Thoracic aorta (tissue), 2 donors: ENCODE measurements around the gene TAS2R60. TPM values are rescaled to one million over a fixed set of nuclear protein-coding genes. Genes with fewer than 3 reads are reported as not detected.
"Not testable (repeated sequence)": the region's sequence is repeated elsewhere in the genome, so short reads cannot be mapped to it uniquely, and the experiment has no call there.

Experiments
- ATAC-seq: fragments of 150-250 bp; one replicate; pipeline ENCODE4 v1.8.0; 2017; ENCODE audit warnings: low read depth; ENCODE audit not compliant: insufficient number of reproducible peaks, low FRiP score
- DNase-seq: peaks from one replicate; pipeline ENCODE4 v3.0.0-alpha.2; 2020; ENCODE audit warnings: low spot score
- H3K27ac ChIP-seq, 2 donors: fragments of 200-600 bp; sonication (generic); 1 replicate in 1 of 2; 2 replicates in 1 of 2; pipeline ENCODE4 v1.5.1; 2016; ENCODE audit warnings: mild to moderate bottlenecking in 2 of 2, moderate library complexity in 2 of 2
- H3K27me3 ChIP-seq: fragments of 200-600 bp; sonication (generic); replicated peaks from 2 replicates; pipeline ENCODE4 v1.6.0; 2016; ENCODE audit warnings: mild to moderate bottlenecking; ENCODE audit not compliant: insufficient read depth
- H3K36me3 ChIP-seq: fragments of 200-600 bp; sonication (generic); one replicate; pipeline ENCODE4 v1.5.1; 2016
- H3K4me1 ChIP-seq, 2 donors: fragments of 200-600 bp; sonication (generic); 1 replicate in 1 of 2; 2 replicates in 1 of 2; pipeline versions ENCODE4 v1.5.1 to v1.6.0; 2016; ENCODE audit warnings: low read depth in 2 of 2, mild to moderate bottlenecking in 1 of 2; ENCODE audit not compliant: control insufficient read depth in 1 of 2
- H3K4me3 ChIP-seq: fragments of 200-600 bp; sonication (generic); 2 replicates; pipeline ENCODE4 v1.5.1; 2016; ENCODE audit warnings: mild to moderate bottlenecking
- H3K9me3 ChIP-seq: fragments of 200-600 bp; sonication (generic); 2 replicates; pipeline ENCODE4 v1.5.1; 2016
- total RNA-seq, 2 donors: library from RNA; depleted of rRNA; stranded (reverse); fragments of >200 nt; gene quantifications; one replicate each; pipeline versions ENCODE4 v1.1.0 to v1.2.3, GENCODE V29; 2016
- TF ChIP-seq, protein P1 (sequence below): fragments of 200-600 bp; sonication (generic); IDR thresholded peaks from one replicate; pipeline ENCODE4 v1.5.1; 2019; ENCODE audit warnings: antibody characterized with exemption

TAS2R60 gene
- total RNA-seq, 2 donors from 2014 or later: 8.5 TPM; not detected in 1

DNA sequence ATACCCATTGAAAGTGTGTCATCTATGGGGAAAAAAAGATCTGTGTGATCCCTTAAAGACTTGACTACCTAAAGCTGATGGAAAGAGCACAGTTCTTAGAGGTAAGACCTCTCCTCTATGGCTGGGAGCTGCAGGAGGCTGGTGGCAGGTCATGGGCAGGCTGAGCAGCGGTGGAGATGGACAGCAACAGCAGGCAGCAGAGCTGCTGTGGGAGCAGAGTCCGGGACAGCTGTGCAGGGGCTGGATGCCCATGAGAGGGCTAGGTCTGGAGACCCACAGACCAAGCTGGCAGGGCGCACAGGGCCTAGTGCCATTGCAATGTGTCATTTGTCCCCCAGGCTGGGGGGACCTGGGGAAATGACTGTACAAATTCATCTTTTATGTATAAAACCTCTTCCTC is 21.2 kb upstream of the TAS2R60 start:
- DNase-seq (no peak), ATAC-seq (no peak)
- no peak overlapping the region for H3K27ac ChIP-seq
- H3K27me3 ChIP-seq: no peaks in the 10 kb centered on the region
- TF ChIP-seq, protein P1, sequence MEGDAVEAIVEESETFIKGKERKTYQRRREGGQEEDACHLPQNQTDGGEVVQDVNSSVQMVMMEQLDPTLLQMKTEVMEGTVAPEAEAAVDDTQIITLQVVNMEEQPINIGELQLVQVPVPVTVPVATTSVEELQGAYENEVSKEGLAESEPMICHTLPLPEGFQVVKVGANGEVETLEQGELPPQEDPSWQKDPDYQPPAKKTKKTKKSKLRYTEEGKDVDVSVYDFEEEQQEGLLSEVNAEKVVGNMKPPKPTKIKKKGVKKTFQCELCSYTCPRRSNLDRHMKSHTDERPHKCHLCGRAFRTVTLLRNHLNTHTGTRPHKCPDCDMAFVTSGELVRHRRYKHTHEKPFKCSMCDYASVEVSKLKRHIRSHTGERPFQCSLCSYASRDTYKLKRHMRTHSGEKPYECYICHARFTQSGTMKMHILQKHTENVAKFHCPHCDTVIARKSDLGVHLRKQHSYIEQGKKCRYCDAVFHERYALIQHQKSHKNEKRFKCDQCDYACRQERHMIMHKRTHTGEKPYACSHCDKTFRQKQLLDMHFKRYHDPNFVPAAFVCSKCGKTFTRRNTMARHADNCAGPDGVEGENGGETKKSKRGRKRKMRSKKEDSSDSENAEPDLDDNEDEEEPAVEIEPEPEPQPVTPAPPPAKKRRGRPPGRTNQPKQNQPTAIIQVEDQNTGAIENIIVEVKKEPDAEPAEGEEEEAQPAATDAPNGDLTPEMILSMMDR: no peak
- no peaks in the 10 kb centered on the region for H3K4me1 ChIP-seq
- H3K36me3 ChIP-seq: no peaks in the 10 kb centered on the region
- H3K9me3 ChIP-seq: no peaks in the 10 kb centered on the region
- H3K4me3 ChIP-seq: no peak overlapping the region

- ATAC-seq, H3K27me3 ChIP-seq, DNase-seq, H3K4me1 ChIP-seq, H3K27ac ChIP-seq, H3K4me3 ChIP-seq, H3K36me3 ChIP-seq, H3K9me3 ChIP-seq: not testable (repeated sequence)
These were observed 18.8 kb upstream of the TAS2R60 start for GRCh38 chr7:143424476-143424875.

DNA sequence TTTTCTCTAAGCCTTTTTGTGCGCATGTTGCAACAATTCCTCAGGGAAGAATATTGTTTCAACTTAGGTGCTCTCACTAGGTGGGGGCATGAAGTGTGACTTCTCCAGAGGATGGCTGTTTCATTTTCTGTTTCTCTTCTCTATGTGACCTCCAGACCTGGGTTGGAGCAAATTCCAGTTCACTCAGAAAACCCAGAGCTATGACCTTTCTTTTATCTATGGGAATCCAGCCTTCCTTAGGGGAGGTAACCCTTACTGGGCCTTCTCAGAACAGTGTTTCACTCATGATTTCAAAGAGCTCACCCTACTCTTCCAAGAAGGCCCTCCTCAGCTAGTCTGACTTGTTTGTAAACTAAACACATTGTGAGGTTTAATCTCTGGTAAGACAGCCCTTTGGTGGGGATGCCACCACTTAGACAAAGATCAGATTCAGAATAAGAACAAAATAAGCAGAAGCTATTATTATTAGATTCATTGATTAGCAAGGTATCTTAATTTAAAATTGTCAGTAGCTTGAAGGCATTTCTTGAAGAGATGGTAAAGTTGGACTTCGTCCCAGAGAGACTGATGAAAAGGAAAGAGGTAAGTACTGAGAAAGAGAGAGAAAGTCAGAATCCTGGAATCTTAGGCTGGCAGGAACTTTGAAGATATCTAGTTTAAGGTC is 16.6 kb upstream of the TAS2R60 start:
- Histone ChIP-seq H3K36me3 (no peaks in the 10 kb centered on the region), H3K9me3 (no peaks in the 10 kb centered on the region), H3K27me3 (no peaks in the 10 kb centered on the region), H3K4me1 (no peaks in the 10 kb centered on the region), H3K27ac (no peak overlapping the region), H3K4me3 (no peak overlapping the region)
- TF ChIP-seq, protein P1: no peak
- ATAC-seq (no peak), DNase-seq (no peak)

DNA sequence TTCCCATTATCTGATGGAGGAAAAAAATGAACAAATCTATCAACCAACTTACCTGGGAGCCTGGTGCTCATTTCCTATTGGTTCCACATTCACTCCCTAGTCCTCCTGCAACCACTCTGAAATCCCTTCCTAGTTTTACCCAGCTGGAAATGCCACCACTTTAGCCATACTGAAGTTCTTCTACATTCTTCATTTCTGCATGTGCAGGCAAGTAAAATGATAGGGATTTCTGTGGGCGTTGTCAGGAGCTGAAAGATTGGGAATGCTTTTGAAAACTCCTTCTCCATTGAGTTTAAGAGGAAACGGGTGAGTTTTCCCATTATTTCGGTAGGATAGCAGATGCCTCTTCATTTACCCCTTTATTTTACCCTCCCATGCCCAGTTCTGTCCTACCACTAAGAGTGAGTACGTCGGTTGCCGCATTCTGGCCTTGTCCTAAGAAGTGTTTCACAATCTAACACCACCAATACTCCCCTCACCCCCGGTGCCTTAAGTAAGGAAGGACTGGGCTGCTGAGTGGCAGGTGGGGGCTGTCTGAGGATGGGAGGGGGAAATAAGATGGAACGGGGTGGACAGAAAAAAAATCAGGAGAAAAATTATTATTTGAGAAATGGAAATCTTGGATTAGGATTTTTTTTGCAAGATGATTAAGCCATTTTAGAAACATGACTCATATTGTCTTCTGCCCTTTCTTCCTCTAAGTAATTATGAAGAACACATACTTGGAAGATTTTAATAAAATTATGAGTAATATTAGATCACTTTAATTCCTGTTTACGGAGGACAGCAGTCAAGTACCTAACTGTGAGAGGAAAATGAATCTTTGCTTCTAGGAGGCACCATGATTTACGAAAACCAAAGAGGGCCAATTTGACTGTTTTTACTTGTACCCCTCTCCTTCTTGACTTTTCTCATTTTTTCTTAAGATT is 13.2 kb upstream of the TAS2R60 start:
- no peak overlapping the region for H3K4me3 ChIP-seq
- H3K36me3 ChIP-seq: no peaks in the 10 kb centered on the region
- no peaks in the 10 kb centered on the region for H3K4me1 ChIP-seq
- ATAC-seq: no peak
- no peak overlapping the region for H3K27ac ChIP-seq
- DNase-seq: no peak
- no peaks in the 10 kb centered on the region for H3K27me3 ChIP-seq
- H3K9me3 ChIP-seq: no peaks in the 10 kb centered on the region
- TF ChIP-seq, protein P1: no peak

- no peaks in the 10 kb centered on the region for H3K27me3 ChIP-seq
- H3K36me3 ChIP-seq: no peaks in the 10 kb centered on the region
- DNase-seq: no peak
- no peaks in the 10 kb centered on the region for H3K4me1 ChIP-seq
- no peak for ATAC-seq
- TF ChIP-seq, protein P1: no peak
- no peaks in the 10 kb centered on the region for H3K9me3 ChIP-seq
- no peak overlapping the region for H3K27ac ChIP-seq
- no peak overlapping the region for H3K4me3 ChIP-seq
These were observed 12.1 kb upstream of the TAS2R60 start for GRCh38 chr7:143431109-143431508.
